Osteoblast (primary cell): ENCODE measurements around the gene GPR107. TPM values are rescaled to one million over a fixed set of nuclear protein-coding genes. Genes with fewer than 3 reads are reported as not detected.

Source experiments
- DNase-seq: peaks from one replicate; pipeline ENCODE4 v3.0.0; 2011; ENCODE audit warnings: low spot score, mixed read lengths; ENCODE audit not compliant: insufficient read length; ENCODE audit errors: missing footprints
- H2AFZ ChIP-seq: 2 replicates; pipeline ENCODE4 v1.6.0; 2011; ENCODE audit warnings: mild to moderate bottlenecking, low read length
- H3K27ac ChIP-seq: 2 replicates; pipeline ENCODE4 v1.5.1; 2011; ENCODE audit warnings: mild to moderate bottlenecking, low read depth, low read length, moderate library complexity
- H3K27me3 ChIP-seq: 2 replicates; pipeline ENCODE4 v1.6.0; 2012; ENCODE audit warnings: mild to moderate bottlenecking, control low read depth, inconsistent platforms, low read length, moderate library complexity; ENCODE audit not compliant: insufficient read depth
- H3K36me3 ChIP-seq: 2 replicates; pipeline ENCODE4 v1.5.1; 2011; ENCODE audit warnings: mild to moderate bottlenecking, low read length, control low read depth, moderate library complexity; ENCODE audit not compliant: insufficient read depth
- H3K4me1 ChIP-seq: 2 replicates; pipeline ENCODE4 v1.5.1; 2011; ENCODE audit warnings: mild to moderate bottlenecking, low read length, control low read depth, moderate library complexity; ENCODE audit not compliant: insufficient read depth
- H3K4me2 ChIP-seq: 2 replicates; pipeline ENCODE4 v1.6.0; 2011; ENCODE audit warnings: mild to moderate bottlenecking, low read length; ENCODE audit not compliant: insufficient read depth
- H3K4me3 ChIP-seq: fragments of 200-600 bp; sonication (generic); 3 replicates; pipeline ENCODE4 v1.5.1; 2012; ENCODE audit warnings: mild to moderate bottlenecking, low read length, inconsistent platforms; ENCODE audit not compliant: insufficient read depth
- H3K79me2 ChIP-seq: 2 replicates; pipeline ENCODE4 v1.6.0; 2012; ENCODE audit warnings: mild to moderate bottlenecking, low read length, control low read depth, inconsistent platforms; ENCODE audit not compliant: insufficient read depth
- H3K9me3 ChIP-seq: 2 replicates; pipeline ENCODE4 v1.5.1; 2011; ENCODE audit warnings: low read depth, low read length, control low read depth
- H4K20me1 ChIP-seq: 2 replicates; pipeline ENCODE4 v1.6.0; 2012; ENCODE audit warnings: mild to moderate bottlenecking, low read length, control low read depth; ENCODE audit not compliant: insufficient read depth
- total RNA-seq: library from RNA; depleted of rRNA; stranded (reverse); fragments of >200 nt; gene quantifications from 2 replicates; pipeline ENCODE4 v1.2.3, GENCODE V29; 2012
- TF ChIP-seq, protein P1 (sequence below): IDR thresholded peaks from 2 replicates; pipeline ENCODE4 v1.5.1; 2011; ENCODE audit warnings: mild to moderate bottlenecking, low read depth, low read length, moderate library complexity; ENCODE audit errors: extremely low read depth

The GPR107 gene
- total RNA-seq, 1 donor, result 25.3 TPM

DNA sequence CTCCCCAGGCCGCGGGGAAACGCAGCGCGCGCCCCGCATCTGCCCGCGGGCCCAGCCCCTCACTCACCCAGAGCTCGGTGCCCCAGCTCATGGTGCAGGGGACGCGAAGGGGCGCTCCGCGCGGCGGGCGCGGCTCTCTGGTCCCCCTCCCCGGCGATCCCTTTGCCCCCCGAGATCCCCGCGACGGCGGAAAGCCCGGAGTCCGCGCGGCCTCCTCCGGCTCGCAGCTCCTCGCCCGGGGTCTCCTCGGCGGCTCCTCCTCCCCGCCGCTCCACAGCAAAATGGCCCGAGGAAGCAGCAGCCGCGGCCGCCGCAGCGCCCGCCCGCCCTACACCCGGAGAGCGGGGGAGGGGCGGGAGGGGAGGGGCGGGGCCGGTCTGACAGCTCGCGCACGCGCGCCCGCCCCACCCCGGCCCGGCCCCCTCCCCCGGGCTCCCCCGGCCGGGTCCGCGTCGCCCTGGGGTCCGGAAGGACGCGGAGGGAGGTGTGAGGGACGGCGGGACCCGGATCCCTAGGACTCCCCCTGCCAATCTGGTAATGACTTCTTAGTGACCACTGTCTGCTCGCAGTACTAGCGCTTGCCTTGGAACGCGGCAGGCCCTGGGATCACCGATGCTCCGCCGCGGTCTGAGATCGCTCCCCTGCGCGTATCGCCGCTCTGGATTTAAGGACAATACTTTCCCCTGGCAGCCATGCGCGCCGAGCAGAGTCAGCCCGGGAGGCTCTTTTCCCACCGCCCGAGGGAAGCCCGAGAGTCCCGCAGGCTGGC is 10.6 kb upstream of the GPR107 start, which contains the start of gene FNBP1:
Gene FNBP1, minus strand, starts transcription at position 305 of the 769 bp plus-strand sequence. Its CDS starts 214 bp downstream, at position 91.
- Histone ChIP-seq H3K9me3 (no peaks in the 10 kb centered on the region), H3K79me2 (peaks cover 39% of the 10 kb centered on the region), H3K4me2 (peak within 1 kb of the TSS; percentile 89), H4K20me1 (peaks cover 21% of the 10 kb centered on the region), H3K4me3 (peak within 1 kb of the TSS; percentile 76), H3K36me3 (no peaks in the 10 kb centered on the region), H2AFZ (peak within 1 kb of the TSS; percentile 90), H3K27ac (peak within 1 kb of the TSS; percentile 41), H3K27me3 (no peaks in the 10 kb centered on the region), H3K4me1 (peaks cover 15% of the 10 kb centered on the region)
- DNase-seq, result peak; percentile 99
- TF ChIP-seq, protein P1, sequence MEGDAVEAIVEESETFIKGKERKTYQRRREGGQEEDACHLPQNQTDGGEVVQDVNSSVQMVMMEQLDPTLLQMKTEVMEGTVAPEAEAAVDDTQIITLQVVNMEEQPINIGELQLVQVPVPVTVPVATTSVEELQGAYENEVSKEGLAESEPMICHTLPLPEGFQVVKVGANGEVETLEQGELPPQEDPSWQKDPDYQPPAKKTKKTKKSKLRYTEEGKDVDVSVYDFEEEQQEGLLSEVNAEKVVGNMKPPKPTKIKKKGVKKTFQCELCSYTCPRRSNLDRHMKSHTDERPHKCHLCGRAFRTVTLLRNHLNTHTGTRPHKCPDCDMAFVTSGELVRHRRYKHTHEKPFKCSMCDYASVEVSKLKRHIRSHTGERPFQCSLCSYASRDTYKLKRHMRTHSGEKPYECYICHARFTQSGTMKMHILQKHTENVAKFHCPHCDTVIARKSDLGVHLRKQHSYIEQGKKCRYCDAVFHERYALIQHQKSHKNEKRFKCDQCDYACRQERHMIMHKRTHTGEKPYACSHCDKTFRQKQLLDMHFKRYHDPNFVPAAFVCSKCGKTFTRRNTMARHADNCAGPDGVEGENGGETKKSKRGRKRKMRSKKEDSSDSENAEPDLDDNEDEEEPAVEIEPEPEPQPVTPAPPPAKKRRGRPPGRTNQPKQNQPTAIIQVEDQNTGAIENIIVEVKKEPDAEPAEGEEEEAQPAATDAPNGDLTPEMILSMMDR, result no peak

DNA sequence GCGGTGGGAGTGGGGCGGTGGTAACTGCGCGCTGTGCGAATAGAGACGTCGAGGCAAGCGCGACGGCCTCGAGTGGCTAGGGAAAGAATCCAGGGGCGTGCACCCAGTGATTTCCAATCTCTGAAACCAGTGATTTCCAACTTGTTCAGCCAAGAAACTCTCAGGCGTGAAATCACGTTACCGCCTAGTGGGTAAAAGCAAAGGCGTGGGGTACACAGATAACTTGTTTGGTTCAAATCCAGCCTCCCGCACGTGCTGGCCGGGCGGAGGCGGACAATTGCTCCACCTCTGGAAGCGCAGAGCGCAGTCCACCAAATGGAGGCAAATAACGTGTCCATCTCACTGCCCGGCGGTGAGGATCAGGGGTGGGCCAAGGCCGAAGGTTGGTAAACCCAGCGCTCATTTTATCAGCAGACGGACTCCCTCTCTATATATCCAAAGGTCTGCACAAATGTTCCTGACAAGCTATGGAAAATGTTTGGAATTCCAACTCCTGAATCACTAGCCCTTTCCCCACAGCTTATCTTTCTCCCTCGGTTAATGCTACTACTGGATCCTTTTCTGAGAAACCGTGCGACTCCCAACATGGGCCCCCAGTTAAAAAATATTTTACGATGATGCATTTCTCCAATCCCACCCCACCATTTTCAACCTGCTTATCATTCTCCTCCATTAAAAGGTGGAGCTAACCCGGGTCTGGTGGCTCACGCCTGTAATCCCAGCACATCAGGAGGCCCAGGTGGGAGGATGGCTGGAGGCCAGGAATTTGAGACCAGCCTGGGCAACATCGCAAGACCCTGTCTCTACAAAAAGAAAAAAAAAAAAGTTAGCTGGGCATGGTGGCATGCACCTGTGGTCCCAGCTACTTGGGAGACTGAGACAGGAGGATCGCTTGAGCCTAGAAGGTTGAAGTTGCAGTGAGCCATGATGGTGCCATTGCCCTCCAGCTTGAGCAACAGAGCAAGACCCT is 9.8 kb upstream of the GPR107 start:
- Histone ChIP-seq H3K79me2 (peaks cover 32% of the 10 kb centered on the region), H3K4me1 (peaks cover 15% of the 10 kb centered on the region), H3K27me3 (no peaks in the 10 kb centered on the region), H3K27ac (peak overlapping the region; percentile 41), H3K4me2 (peak overlapping the region; percentile 87), H4K20me1 (peaks cover 18% of the 10 kb centered on the region), H3K4me3 (peak overlapping the region; percentile 76), H2AFZ (peak overlapping the region; percentile 90), H3K36me3 (no peaks in the 10 kb centered on the region), H3K9me3 (no peaks in the 10 kb centered on the region)
- TF ChIP-seq, protein P1, result no peak
- DNase-seq, result peak; percentile 89

DNA sequence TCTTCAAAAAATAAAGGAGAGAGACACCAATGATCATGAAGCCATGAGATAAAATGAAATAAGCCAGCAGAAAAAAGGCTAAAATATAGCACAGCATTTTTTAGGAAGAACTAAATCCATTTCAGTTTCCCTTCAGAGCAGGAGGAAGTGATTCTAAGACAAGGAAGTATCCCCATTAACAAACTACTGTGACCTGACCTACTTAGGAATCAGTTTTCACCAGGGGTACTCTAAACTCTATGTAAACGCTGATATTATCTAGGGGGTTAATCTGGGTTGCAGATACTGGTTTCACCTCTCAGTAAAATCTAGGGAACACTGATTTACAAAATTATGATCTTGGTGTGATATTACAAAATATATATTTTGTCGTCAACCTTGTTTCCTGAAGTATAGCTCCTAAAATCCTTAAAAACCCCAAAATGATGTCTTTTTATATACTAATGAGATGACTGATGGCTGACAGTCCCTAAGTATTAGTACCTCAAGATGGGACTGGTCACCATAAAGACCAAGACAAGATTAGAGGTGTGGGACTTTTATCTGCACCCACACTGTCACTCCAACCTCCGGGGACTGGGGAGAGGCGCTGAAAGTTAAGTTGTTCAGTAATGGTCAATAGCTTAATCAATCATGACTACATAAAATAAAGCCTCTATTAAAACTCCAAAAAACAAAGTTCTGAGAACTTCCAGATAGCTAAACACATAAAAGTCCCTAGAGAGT is 7.8 kb upstream of the GPR107 start:
- peaks cover 9% of the 10 kb centered on the region for H4K20me1 ChIP-seq
- no peak overlapping the region for H3K4me3 ChIP-seq
- DNase-seq, result peak; percentile 61
- H3K4me1 ChIP-seq, result peaks cover 15% of the 10 kb centered on the region
- no peak overlapping the region for H3K27ac ChIP-seq
- H2AFZ ChIP-seq, result no peak overlapping the region
- H3K36me3 ChIP-seq, result no peaks in the 10 kb centered on the region
- H3K4me2 ChIP-seq, result no peak overlapping the region
- no peaks in the 10 kb centered on the region for H3K9me3 ChIP-seq
- peaks cover 13% of the 10 kb centered on the region for H3K79me2 ChIP-seq
- TF ChIP-seq, protein P1, result no peak
- no peaks in the 10 kb centered on the region for H3K27me3 ChIP-seq
